Activated CD8-positive, alpha-beta memory T cell treated with anti-CD3 and anti-CD28 coated beads for 1 hour (primary cell): ENCODE measurements around the gene DNAH3.
"Not testable (repeated sequence)": the region's sequence is repeated elsewhere in the genome, so short reads cannot be mapped to it uniquely, and the experiment has no call there.

Experiments used
- DNase-seq, 2 donors: peaks; one replicate each; pipeline ENCODE4 v3.0.0-alpha.2; 2020; ENCODE audit warnings: low read depth in 1 of 2; ENCODE audit errors: extremely low read depth in 1 of 2

The DNAH3 gene

DNA sequence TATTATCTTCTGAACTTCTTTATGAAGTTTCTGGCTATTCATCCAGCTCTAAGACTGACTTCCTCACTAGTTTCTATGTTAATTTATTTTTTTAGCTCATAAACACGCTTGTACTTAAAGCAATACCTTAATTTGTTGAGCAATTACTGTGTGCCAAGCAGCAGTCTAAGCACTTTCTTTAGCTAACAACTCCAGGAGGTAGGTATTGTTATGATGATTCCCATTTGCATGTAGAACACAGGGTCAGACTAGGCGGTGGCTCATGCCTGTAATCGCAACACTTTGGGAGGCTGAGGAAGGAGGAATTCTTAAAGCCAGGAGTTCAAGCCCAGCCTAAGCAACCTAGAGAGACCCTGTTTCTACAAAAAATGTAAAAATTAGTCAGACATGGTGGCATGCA is 19.8 kb downstream of the DNAH3 start:
- no peak for DNase-seq

DNA sequence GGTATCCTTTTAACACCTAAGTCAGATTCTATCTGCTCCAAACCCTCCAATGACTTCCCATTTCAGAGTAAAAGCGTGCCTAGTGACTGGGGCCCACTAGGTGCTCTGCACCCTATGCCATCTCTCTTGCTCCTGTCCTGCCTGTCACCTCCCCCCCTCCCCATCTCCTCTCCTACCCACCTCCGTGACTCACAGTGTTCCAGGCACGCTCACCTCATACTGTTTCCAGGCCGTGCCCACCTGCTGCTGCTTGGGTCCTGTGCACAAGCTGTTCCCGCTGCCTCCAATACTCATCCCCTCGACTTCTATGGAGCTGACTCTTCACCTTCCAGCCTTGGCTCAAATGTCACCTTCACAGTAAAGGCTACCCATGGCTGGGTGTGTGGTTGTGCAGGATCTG is 21.7 kb downstream of the DNAH3 start:
- no peak for DNase-seq

- no peak for DNase-seq
Measured at GRCh38 chr16:21126518-21126917, 24.1 kb downstream of the DNAH3 start.

DNA sequence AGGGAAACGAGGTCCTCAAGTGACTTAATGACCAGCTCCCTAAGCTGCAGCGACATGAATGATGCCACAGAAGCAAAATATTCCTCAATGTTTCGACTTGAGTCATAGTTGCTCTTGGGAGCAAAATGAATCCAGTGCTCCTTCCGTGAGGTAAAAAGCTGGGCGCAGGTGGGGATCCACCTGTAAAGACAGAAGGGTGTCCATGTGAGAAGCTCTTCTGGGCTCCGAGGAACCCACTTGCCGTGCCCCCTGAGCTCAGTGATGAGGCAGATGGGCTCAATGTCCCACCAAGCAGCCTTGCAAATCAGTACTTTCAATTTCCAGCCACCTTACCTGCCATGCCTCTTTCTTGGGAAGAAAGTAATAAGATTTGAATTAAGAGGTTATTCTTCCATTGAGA is 25.5 kb downstream of the DNAH3 start:
- DNase-seq, result no peak

DNA sequence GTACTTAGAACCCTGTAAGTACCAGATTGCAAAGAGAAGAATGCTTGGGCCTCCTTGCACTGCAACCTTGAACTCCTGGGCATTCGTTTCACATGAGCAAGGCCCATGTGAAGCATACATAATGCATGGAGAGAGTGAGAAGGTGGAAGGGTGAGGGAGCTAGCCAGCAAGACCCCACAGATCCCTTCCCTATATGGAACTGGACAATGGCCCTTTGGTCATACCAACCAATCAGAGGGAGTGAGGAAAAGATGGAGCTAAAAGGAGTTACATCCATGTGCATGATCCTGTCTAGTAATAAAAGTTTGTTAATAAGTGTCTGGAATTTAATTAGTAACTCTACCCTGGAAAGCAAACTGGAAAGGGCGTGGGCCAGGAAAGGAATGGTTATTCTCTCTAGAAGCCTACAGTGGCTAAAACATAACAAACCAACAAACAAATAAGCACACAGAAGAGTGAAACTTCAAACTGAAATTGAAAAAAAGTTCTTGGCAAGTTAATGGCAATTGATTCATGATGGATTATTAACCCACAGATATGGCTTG is 29.6 kb downstream of the DNAH3 start:
- no peak for DNase-seq

DNA sequence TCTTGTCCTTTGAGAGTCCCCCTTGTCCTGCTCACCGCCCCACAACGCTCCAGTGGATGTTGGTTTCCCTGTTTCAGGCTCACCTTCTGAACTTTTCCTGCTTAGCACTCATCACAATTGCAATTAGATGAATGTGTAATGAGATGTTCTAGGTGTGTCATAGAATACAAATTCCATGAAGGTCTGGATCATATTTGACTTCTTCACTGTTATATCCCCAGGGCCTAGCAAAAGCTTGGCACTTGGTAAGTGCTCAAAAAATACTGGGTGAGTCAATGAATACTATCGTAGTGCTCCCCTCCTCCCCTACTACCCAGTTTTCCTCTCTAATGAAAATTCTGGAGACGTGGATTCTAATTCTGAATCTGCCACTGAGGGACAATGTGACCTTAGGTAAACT is 33.1 kb downstream of the DNAH3 start:
- DNase-seq, result no peak

- no peak for DNase-seq
Measured at GRCh38 chr16:21116148-21116693, 34.4 kb downstream of the DNAH3 start.

GRCh38 chr16:21115551-21115950 is 35.1 kb downstream of the DNAH3 start:
- DNase-seq, result not testable (repeated sequence)

- DNase-seq, result no peak
Measured at GRCh38 chr16:21103941-21104860, 46.4 kb downstream of the DNAH3 start.

- DNase-seq, result no peak
Measured at GRCh38 chr16:21101631-21102420, 48.8 kb downstream of the DNAH3 start.

GRCh38 chr16:21100447-21100846 is 50.2 kb downstream of the DNAH3 start:
- no peak for DNase-seq

DNA sequence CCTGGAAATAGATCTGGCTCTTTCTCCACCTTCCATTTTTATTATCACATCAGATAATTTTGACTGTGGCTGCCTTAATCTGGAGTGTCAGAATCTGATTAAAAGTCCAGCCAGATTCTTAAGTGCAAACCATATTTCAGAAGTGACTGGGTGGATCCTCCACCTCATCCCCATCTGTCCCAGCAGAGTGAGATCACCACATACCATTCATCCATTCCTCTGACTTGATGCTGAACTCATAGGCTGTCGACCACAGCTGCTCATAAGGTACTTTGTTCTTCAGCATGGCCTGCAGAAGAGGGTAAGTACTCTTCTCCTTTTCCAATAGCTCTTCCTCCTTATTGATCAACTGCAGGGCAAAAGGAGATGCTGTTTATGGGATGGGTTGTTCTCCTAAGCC is 53.5 kb downstream of the DNAH3 start:
- DNase-seq, result no peak

DNA sequence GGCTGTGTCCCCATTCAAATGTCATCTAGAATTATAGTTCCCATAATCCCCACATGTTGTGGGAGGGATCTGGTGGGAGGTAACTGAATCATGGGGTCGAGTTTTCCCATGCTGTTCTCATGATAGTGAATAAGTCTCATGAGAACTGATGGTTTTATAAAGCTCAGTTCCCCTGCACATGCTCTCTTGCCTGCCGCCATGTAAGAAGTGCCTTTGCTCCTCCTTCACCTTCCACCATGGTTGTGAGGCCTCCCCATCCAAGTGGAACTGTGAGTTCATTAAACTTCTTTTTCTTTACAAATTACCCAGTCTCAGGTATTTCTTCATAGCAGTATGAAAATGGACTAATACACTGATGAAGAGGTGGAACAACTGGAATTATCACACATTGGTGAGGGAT is 55.9 kb downstream of the DNAH3 start:
- DNase-seq, result not testable (repeated sequence)

- DNase-seq, result no peak
Measured at GRCh38 chr16:21092951-21093350, 57.7 kb downstream of the DNAH3 start.

- DNase-seq, result no peak
Measured at GRCh38 chr16:21088646-21089538, 61.8 kb downstream of the DNAH3 start.

DNA sequence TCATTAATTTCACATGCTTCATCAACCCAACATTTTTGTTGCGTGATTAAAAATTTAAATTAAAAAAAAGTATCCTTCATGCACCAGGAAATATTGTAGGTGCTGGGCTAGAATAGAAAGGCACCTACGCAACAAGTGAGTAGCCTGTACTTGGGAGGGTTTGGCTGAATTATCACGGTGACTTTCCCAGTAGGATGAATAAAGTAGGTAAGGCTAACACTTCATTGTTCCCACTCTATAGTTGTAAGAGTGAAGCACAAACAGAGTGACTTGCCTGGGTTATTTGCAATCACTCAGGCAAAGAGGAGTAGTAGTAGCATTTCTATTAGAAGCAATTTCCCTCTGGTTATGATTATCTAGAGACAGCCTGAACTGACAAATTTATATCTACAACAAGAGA is 62.5 kb downstream of the DNAH3 start:
- no peak for DNase-seq

- DNase-seq, result no peak
Measured at GRCh38 chr16:21084631-21085225, 65.9 kb downstream of the DNAH3 start.

DNA sequence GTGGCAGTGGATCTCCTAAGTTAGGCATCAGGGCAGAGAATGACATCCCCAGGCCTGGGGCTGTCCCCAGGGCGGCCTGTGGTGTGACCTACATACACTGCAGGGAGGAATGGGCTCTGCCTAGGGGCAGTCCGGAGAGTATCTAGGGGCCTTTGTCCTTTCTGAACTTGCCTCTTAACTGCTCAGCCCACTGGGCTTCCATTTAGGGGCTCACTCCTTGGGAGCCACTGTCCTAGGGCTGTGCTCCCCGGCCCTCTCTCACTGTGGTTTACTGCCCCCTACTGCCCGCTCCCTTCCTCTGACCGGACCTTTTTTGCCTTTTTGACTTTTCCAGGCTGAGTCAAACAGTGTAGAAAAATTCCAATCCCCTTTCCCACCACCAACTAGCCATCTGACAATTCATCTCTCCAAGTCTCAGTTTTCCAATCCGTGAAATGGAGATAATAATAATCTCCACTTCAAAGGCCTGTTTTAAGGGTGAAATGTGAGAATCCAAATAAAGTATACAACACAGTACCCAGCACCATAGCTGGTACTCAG is 66.8 kb downstream of the DNAH3 start:
- peak; percentile 3 to 17 for DNase-seq

- no peak for DNase-seq
Measured at GRCh38 chr16:21081329-21081728, 69.3 kb downstream of the DNAH3 start.

- no peak for DNase-seq
Measured at GRCh38 chr16:21078563-21078962, 72.1 kb downstream of the DNAH3 start.
